Stimulated activated CD4-positive, alpha-beta T cell treated with anti-CD3 and anti-CD28 coated beads, Interleukin-12 subunit alpha, Interleukin-12 subunit beta, amount 100 ng/mL, for 4 hours (primary cell): ENCODE results near the gene NFATC1.

Experiments
- DNase-seq: peaks from one replicate; pipeline ENCODE4 v3.0.0-alpha.2; 2020

NFATC1 gene

GRCh38 chr18:79395761-79396404, at the start of gene NFATC1:
TSS of gene NFATC1 (plus strand) at chr18:79395930. CDS start at chr18:79396225, 295 bp downstream.
- peak; percentile 84 for DNase-seq

GRCh38 chr18:79345981-79346380, 49.7 kb upstream of the NFATC1 start:
- no peak for DNase-seq

GRCh38 chr18:79348066-79348465, 47.7 kb upstream of the NFATC1 start:
- no peak for DNase-seq

- no peak for DNase-seq
Measured at GRCh38 chr18:79352432-79352831, 43.3 kb upstream of the NFATC1 start.

GRCh38 chr18:79353267-79353666, 42.5 kb upstream of the NFATC1 start:
- DNase-seq, result no peak

GRCh38 chr18:79354350-79354749, 41.4 kb upstream of the NFATC1 start:
- no peak for DNase-seq

- no peak for DNase-seq
Measured at GRCh38 chr18:79355433-79356335, 40.0 kb upstream of the NFATC1 start.

- no peak for DNase-seq
Measured at GRCh38 chr18:79356435-79356834, 39.3 kb upstream of the NFATC1 start.

- DNase-seq, result no peak
Measured at GRCh38 chr18:79360933-79361332, 34.8 kb upstream of the NFATC1 start.

- no peak for DNase-seq
Measured at GRCh38 chr18:79361766-79362522, 33.8 kb upstream of the NFATC1 start.

GRCh38 chr18:79365701-79366100, 30.0 kb upstream of the NFATC1 start:
- DNase-seq, result no peak

- DNase-seq, result no peak
Measured at GRCh38 chr18:79366177-79367094, 29.3 kb upstream of the NFATC1 start.

- no peak for DNase-seq
Measured at GRCh38 chr18:79367480-79367879, 28.2 kb upstream of the NFATC1 start.

- no peak for DNase-seq
Measured at GRCh38 chr18:79367989-79368388, 27.7 kb upstream of the NFATC1 start.

GRCh38 chr18:79368681-79369080, 27.0 kb upstream of the NFATC1 start:
- no peak for DNase-seq

- no peak for DNase-seq
Measured at GRCh38 chr18:79371561-79372121, 24.1 kb upstream of the NFATC1 start.

GRCh38 chr18:79372461-79372860, 23.3 kb upstream of the NFATC1 start:
- DNase-seq, result no peak

GRCh38 chr18:79372991-79373390, 22.7 kb upstream of the NFATC1 start:
- no peak for DNase-seq

- DNase-seq, result no peak
Measured at GRCh38 chr18:79373736-79374135, 22.0 kb upstream of the NFATC1 start.

GRCh38 chr18:79374408-79375171, 21.1 kb upstream of the NFATC1 start:
- DNase-seq, result no peak
